GM12878 (cell line): ENCODE data around the gene CLNK. TPM values are rescaled to one million over a fixed set of nuclear protein-coding genes. Genes with fewer than 3 reads are reported as not detected.
A peak's percentile ranks its signal among the peaks of the same experiment; 100 is the strongest.

Source experiments
- ASH2L ChIP-seq: fragments of 300-600, 200-600 bp; sonication (generic); IDR thresholded peaks from 2 replicates; pipeline ENCODE4 v1.6.1; 2017; ENCODE audit warnings: low read depth, mild to moderate bottlenecking, borderline replicate concordance
- CEBPB ChIP-seq, 2 experiments: fragments of 150-350 bp in 1 of 2; IDR thresholded peaks; 2 replicates each; pipeline ENCODE4 v1.6.1; 2012 to 2014; ENCODE audit warnings: low read depth in 2 of 2, low read length in 2 of 2, borderline replicate concordance in 1 of 2, inconsistent platforms in 1 of 2
- E2F4 ChIP-seq: IDR thresholded peaks from 2 replicates; pipeline ENCODE4 v1.6.1; 2012; ENCODE audit warnings: low read depth, low read length, improper control_type of control experiment
- ETV6 ChIP-seq, 2 experiments: fragments of 450-650 bp in 1 of 2; IDR thresholded peaks in 1 of 2; conservative IDR thresholded peaks in 1 of 2; 2 replicates each; pipeline ENCODE4 v1.6.1; 2014; ENCODE audit warnings: antibody characterized with exemption in 1 of 2, borderline replicate concordance in 1 of 2, low read depth in 1 of 2, mild to moderate bottlenecking in 1 of 2, moderate library complexity in 1 of 2
- FOXM1 ChIP-seq: IDR thresholded peaks from 2 replicates; pipeline ENCODE4 v1.6.1; 2012; ENCODE audit warnings: low read depth, mild to moderate bottlenecking, inconsistent platforms, low read length, moderate library complexity
- HCFC1 ChIP-seq: fragments of 150-350 bp; IDR thresholded peaks from 2 replicates; pipeline ENCODE4 v1.6.1; 2014; ENCODE audit warnings: low read length
- JUND ChIP-seq: IDR thresholded peaks from 2 replicates; pipeline ENCODE4 v1.6.1; 2012; ENCODE audit warnings: low read depth, mild to moderate bottlenecking, low read length, improper control_type of control experiment, moderate library complexity
- KAT2A ChIP-seq: conservative IDR thresholded peaks from 2 replicates; pipeline ENCODE4 v1.6.1; 2011; ENCODE audit warnings: low read depth, low read length; ENCODE audit not compliant: control insufficient read depth
- LARP7 ChIP-seq: fragments of 450-650 bp; IDR thresholded peaks from 2 replicates; pipeline ENCODE4 v1.6.1; 2017; ENCODE audit warnings: mild to moderate bottlenecking
- MEF2A ChIP-seq: IDR thresholded peaks from 2 replicates; pipeline ENCODE4 v1.6.1; 2011; ENCODE audit warnings: low read depth, mild to moderate bottlenecking, low read length, moderate library complexity; ENCODE audit not compliant: insufficient read depth
- MLLT1 ChIP-seq: fragments of 450-650 bp; IDR thresholded peaks from 2 replicates; pipeline ENCODE4 v1.6.1; 2016; ENCODE audit warnings: mild to moderate bottlenecking
- POLR2A ChIP-seq: IDR thresholded peaks from 2 replicates; pipeline ENCODE4 v1.6.1; 2011; ENCODE audit warnings: low read depth, mild to moderate bottlenecking, low read length
- POLR2AphosphoS5 ChIP-seq: IDR thresholded peaks from 2 replicates; pipeline ENCODE4 v1.6.1; 2011; ENCODE audit warnings: mild to moderate bottlenecking, low read length, inconsistent platforms
- RUNX3 ChIP-seq: IDR thresholded peaks from 2 replicates; pipeline ENCODE4 v1.6.1; 2012; ENCODE audit warnings: low read length, inconsistent platforms
- SKIL ChIP-seq: fragments of 450-650 bp; IDR thresholded peaks from 2 replicates; pipeline ENCODE4 v1.6.1; 2017; ENCODE audit warnings: mild to moderate bottlenecking, low read depth, inconsistent platforms; ENCODE audit not compliant: poor library complexity, severe bottlenecking
- SMARCA5 ChIP-seq: fragments of 450-650 bp; IDR thresholded peaks from 2 replicates; pipeline ENCODE4 v1.6.1; 2017; ENCODE audit warnings: mild to moderate bottlenecking
- SP1 ChIP-seq: IDR thresholded peaks from one replicate; pipeline ENCODE4 v1.6.1; 2011; ENCODE audit warnings: low read depth, low read length
- SRF ChIP-seq, 2 experiments: IDR thresholded peaks; 2 replicates each; pipeline ENCODE4 v1.6.1; 2011; ENCODE audit warnings: low read depth in 2 of 2, low read length in 2 of 2, mild to moderate bottlenecking in 1 of 2, moderate library complexity in 1 of 2
- STAT1 ChIP-seq: fragments of 450-650 bp; conservative IDR thresholded peaks from 2 replicates; pipeline ENCODE4 v1.6.1; 2014; ENCODE audit warnings: antibody characterized with exemption, mild to moderate bottlenecking
- TCF3 ChIP-seq: IDR thresholded peaks from 2 replicates; pipeline ENCODE4 v1.6.1; 2012; ENCODE audit warnings: low read depth, mild to moderate bottlenecking, low read length, borderline replicate concordance; ENCODE audit not compliant: insufficient read depth
- YY1 ChIP-seq: IDR thresholded peaks from 2 replicates; pipeline ENCODE4 v1.6.1; 2011; ENCODE audit warnings: low read depth, mild to moderate bottlenecking, low read length
- ZBED1 ChIP-seq: IDR thresholded peaks from 2 replicates; pipeline ENCODE4 v1.6.1; 2016; ENCODE audit warnings: borderline replicate concordance
- ZNF687 ChIP-seq: fragments of 450-650 bp; IDR thresholded peaks from 2 replicates; pipeline ENCODE4 v1.6.1; 2017; ENCODE audit warnings: mild to moderate bottlenecking, moderate library complexity
- polyA plus RNA-seq, 11 experiments: library from polyadenylated mRNA; depleted of rRNA in 4 of 11; unstranded in 6 of 11; stranded (reverse) in 5 of 11; fragments of >200 nt; fragmentation: Nextera tagmentation in 4 of 11; fragmentation: Illumina TruSeq in 1 of 11; extraction: Ambion mirVana in 4 of 11; extraction: Trizol in 1 of 11; gene quantifications; 1 replicate in 1 of 11; 2 replicates in 10 of 11; pipeline versions ENCODE4 v1.2.1 to v1.2.3, GENCODE V29; 2011 to 2016; ENCODE audit warnings: inconsistent platforms in 2 of 11, missing spikeins in 2 of 11, low read depth in 1 of 11
- total RNA-seq, 4 experiments: library from RNA; depleted of rRNA in 3 of 4; stranded (reverse); fragments of >200 nt in 3 of 4; fragmentation: Illumina TruSeq in 1 of 4; extraction: Trizol in 1 of 4; gene quantifications; 2 replicates each; pipeline versions ENCODE4 v1.2.1 to v1.2.3, GENCODE V29; 2013 to 2021

The CLNK gene
- total and polyA plus RNA-seq, 10 of the 15 experiments (the other 5 are each of a cell fraction or from before 2014, with no cell fraction given), result 2.1 to 14.3 (median 2.7) TPM

GRCh38 chr4:10703766-10704429 is 19.3 kb upstream of the CLNK start (continued):
- TF ChIP-seq ZNF687 (no peak), ASH2L (no peak), CEBPB (IDR thresholded peaks at IDR 0.05; ENCODE audit: borderline replicate concordance in 1 of 2, low read depth in 2 of 2, low read length in 2 of 2) (no peak; a peak in 1 of 4 replicates), TCF3 (no peak), SP1 (no peak), ETV6 (conservative IDR thresholded peaks at IDR 0.05 in 1 of 2, IDR thresholded peaks at IDR 0.05 in 1 of 2; ENCODE audit: borderline replicate concordance in 1 of 2, low read depth in 1 of 2) (peak in 1 of 2 experiments; percentile 57; a peak in 1 of 4 replicates), SRF (IDR thresholded peaks at IDR 0.05; ENCODE audit: low read depth in 2 of 2, low read length in 2 of 2) (peak in 1 of 2 experiments; percentile 71; a peak in 1 of 4 replicates), HCFC1 (no peak), SMARCA5 (no peak), KAT2A (no peak), RUNX3 (peak; percentile 94), YY1 (no peak), SKIL (no peak), ZBED1 (peak; percentile 77; the same call in 1 of the 2 replicates), FOXM1 (peak; percentile 91; the same call in 1 of the 2 replicates), JUND (no peak), STAT1 (no peak), MEF2A (peak; percentile 92), MLLT1 (no peak), E2F4 (no peak), POLR2A (no peak), LARP7 (no peak), POLR2AphosphoS5 (no peak)
